Sigmoid colon (tissue), 7 donors: ENCODE results near the gene HOXA5. TPM values are rescaled to one million over a fixed set of nuclear protein-coding genes. Genes with fewer than 3 reads are reported as not detected.

Experiments used
- DNase-seq: peaks from one replicate; pipeline ENCODE4 v3.0.0-alpha.2; 2019
- H3K27ac ChIP-seq, 4 donors: fragments of 200-600 bp; sonication (generic); one replicate each; pipeline ENCODE4 v1.5.1; 2016 to 2019; ENCODE audit warnings: mild to moderate bottlenecking in 1 of 4
- H3K27me3 ChIP-seq, 3 donors: fragments of 200-600 bp; sonication (generic); one replicate each; pipeline ENCODE4 v1.5.1; 2019; ENCODE audit warnings: mild to moderate bottlenecking in 1 of 3
- H3K36me3 ChIP-seq, 4 donors: fragments of 200-600 bp; sonication (generic); one replicate each; pipeline ENCODE4 v1.5.1; 2016 to 2019
- H3K4me1 ChIP-seq, 4 donors: fragments of 200-600 bp; sonication (generic); one replicate each; pipeline ENCODE4 v1.5.1; 2017 to 2019
- H3K4me3 ChIP-seq, 4 donors: fragments of 200-600 bp; sonication (generic); one replicate each; pipeline ENCODE4 v1.5.1; 2017 to 2019; ENCODE audit warnings: mild to moderate bottlenecking in 2 of 4, moderate library complexity in 1 of 4
- H3K9me3 ChIP-seq, 4 donors: fragments of 200-600 bp in 3 of 4; sonication (generic) in 3 of 4; one replicate each; pipeline versions ENCODE4 v1.5.1 to v1.6.1; 2013 to 2019
- CTCF ChIP-seq, 4 experiments: fragments of 450-650 bp in 3 of 4; fragments of 200-600 bp in 1 of 4; IDR thresholded peaks; one replicate each; pipeline ENCODE4 v1.5.1; 2016 to 2019; ENCODE audit warnings: antibody characterized with exemption in 4 of 4, mild to moderate bottlenecking in 3 of 4, moderate library complexity in 2 of 4
- EP300 ChIP-seq, 4 donors: sonication (generic); formaldehyde crosslinking; IDR thresholded peaks; one replicate each; pipeline ENCODE4 v1.6.1; 2017; ENCODE audit warnings: antibody characterized with exemption in 4 of 4
- POLR2A ChIP-seq, 2 donors: fragments of 450-650 bp; IDR thresholded peaks; one replicate each; pipeline ENCODE4 v1.6.1; 2016; ENCODE audit warnings: antibody characterized with exemption in 2 of 2, mild to moderate bottlenecking in 2 of 2, moderate library complexity in 2 of 2
- POLR2AphosphoS5 ChIP-seq, 4 donors: sonication (generic); formaldehyde crosslinking; IDR thresholded peaks; one replicate each; pipeline ENCODE4 v1.6.1; 2017; ENCODE audit warnings: antibody characterized with exemption in 4 of 4
- WGBS, 2 donors: extraction: QIAGEN DNeasy Blood & Tissue Kit; methylation state at CpG; one replicate each; pipeline ENCODE4 v1.1.7; 2013; 5-methylcytosine and 5-hydroxymethylcytosine counted together
- intact Hi-C: fragments of 100-400 bp; cut with DNase I; formaldehyde crosslinking; loops from one replicate; pipeline ENCODE4 v1.15.1; 2023
- polyA plus RNA-seq, 3 donors: library from polyadenylated mRNA; stranded (reverse); fragments of 200-250 nt; gene quantifications; one replicate each; pipeline ENCODE4 v1.2.3, GENCODE V29; 2013
- total RNA-seq, 4 donors: library from RNA; depleted of rRNA; stranded (reverse); fragments of >200 nt; gene quantifications; one replicate each; pipeline ENCODE4 v1.1.0, GENCODE V29; 2016
- donor health status: healthy with polysubstance abuse.
- donor health status: Bipolar disorder and iron deficiency.
- donor health status: healthy.

The HOXA5 gene
- total and polyA plus RNA-seq, 7 donors: 3.2 to 14.3 (median 10.2) TPM

GRCh38 chr7:27172823-27173510 is 29.5 kb upstream of the HOXA5 start:
- 1% methylated on average over 58 of the region's 58 CpGs for WGBS, 2 donors

GRCh38 chr7:27172315-27172774 is 28.9 kb upstream of the HOXA5 start:
- Histone ChIP-seq H3K27me3 (no peaks in the 10 kb centered on the region), H3K27ac (peak overlapping the region in 3 of 4 donors; percentile 97 to 98 (median 98)), H3K4me3 (peak overlapping the region; percentile 47 to 85 (median 82)), H3K36me3 (no peaks in the 10 kb centered on the region), H3K9me3 (no peaks in the 10 kb centered on the region), H3K4me1 (peaks cover 0 to 34% (median 26%) of the 10 kb centered on the region in 4 donors)
- WGBS, 2 donors: 2 to 7% methylated on average over 10 of the region's 10 CpGs
- TF ChIP-seq CTCF (IDR thresholded peaks at IDR 0.05): no peak
- TF ChIP-seq POLR2A (IDR thresholded peaks at IDR 0.05): no peak
- TF ChIP-seq POLR2AphosphoS5 (IDR thresholded peaks at IDR 0.05): no peak
- no peak for TF ChIP-seq EP300 (IDR thresholded peaks at IDR 0.05)
- peak; percentile 75 for DNase-seq
- intact Hi-C loops: no loop called here

More at GRCh38 chr7:27172823-27173510, 29.5 kb upstream of the HOXA5 start:
- peak; percentile 95 for DNase-seq
- Histone ChIP-seq H3K4me1 (peaks cover 0 to 31% (median 20%) of the 10 kb centered on the region in 4 donors), H3K36me3 (no peaks in the 10 kb centered on the region), H3K27ac (peak overlapping the region in 3 of 4 donors; percentile 97 to 98 (median 98)), H3K27me3 (no peaks in the 10 kb centered on the region), H3K4me3 (peak overlapping the region; percentile 47 to 85 (median 82)), H3K9me3 (no peaks in the 10 kb centered on the region)
- intact Hi-C loops: no loop called here
- TF ChIP-seq POLR2A (IDR thresholded peaks at IDR 0.05) (peak; percentile 70 to 86), CTCF (IDR thresholded peaks at IDR 0.05) (no peak), EP300 (IDR thresholded peaks at IDR 0.05) (peak in 1 of 4 donors; percentile 73), POLR2AphosphoS5 (IDR thresholded peaks at IDR 0.05) (peak; percentile 82 to 93 (median 90))

GRCh38 chr7:27171637-27172314 is 28.3 kb upstream of the HOXA5 start:
- 1 to 6% methylated on average over 30 of the region's 30 CpGs for WGBS, 2 donors
- intact Hi-C loops: no loop called here
- no peaks in the 10 kb centered on the region for H3K27me3 ChIP-seq
- TF ChIP-seq EP300 (IDR thresholded peaks at IDR 0.05) (no peak), POLR2A (IDR thresholded peaks at IDR 0.05) (no peak), CTCF (IDR thresholded peaks at IDR 0.05) (no peak), POLR2AphosphoS5 (IDR thresholded peaks at IDR 0.05) (peak in 3 of 4 donors; percentile 19 to 41 (median 30))
- peak overlapping the region; percentile 47 to 85 (median 82) for H3K4me3 ChIP-seq
- peaks cover 0 to 39% (median 29%) of the 10 kb centered on the region in 4 donors for H3K4me1 ChIP-seq
- peak; percentile 66 for DNase-seq
- H3K36me3 ChIP-seq: no peaks in the 10 kb centered on the region
- H3K9me3 ChIP-seq: no peaks in the 10 kb centered on the region
- H3K27ac ChIP-seq: peak overlapping the region in 3 of 4 donors; percentile 97 to 98 (median 98)

GRCh38 chr7:27171325-27171636 is 27.8 kb upstream of the HOXA5 start:
- TF ChIP-seq EP300 (IDR thresholded peaks at IDR 0.05) (no peak), POLR2AphosphoS5 (IDR thresholded peaks at IDR 0.05) (no peak), POLR2A (IDR thresholded peaks at IDR 0.05) (no peak), CTCF (IDR thresholded peaks at IDR 0.05) (no peak)
- 5 to 11% methylated on average over 8 of the region's 8 CpGs for WGBS, 2 donors
- peak overlapping the region; percentile 47 to 85 (median 82) for H3K4me3 ChIP-seq
- H3K27ac ChIP-seq: peak overlapping the region in 3 of 4 donors; percentile 97 to 98 (median 98)
- DNase-seq: peak; percentile 71
- peaks cover 0 to 39% (median 27%) of the 10 kb centered on the region in 4 donors for H3K4me1 ChIP-seq
- H3K36me3 ChIP-seq: no peaks in the 10 kb centered on the region
- H3K27me3 ChIP-seq: no peaks in the 10 kb centered on the region
- intact Hi-C loops: no loop called here
- H3K9me3 ChIP-seq: no peaks in the 10 kb centered on the region
